GM18873 (cell line): Measurements from ENCODE around the gene OR52B2.
"Not testable (repeated sequence)": the region's sequence is repeated elsewhere in the genome, so short reads cannot be mapped to it uniquely, and the experiment has no call there.

Source experiments
- ATAC-seq: cut with Tn5 transposase; IDR thresholded peaks from one replicate; pipeline ENCODE4 v1.9.1; 2021; ENCODE audit warnings: mild to moderate bottlenecking, moderate library complexity, moderate number of reproducible peaks; ENCODE audit not compliant: unreplicated experiment, low FRiP score

The OR52B2 gene

GRCh38 chr11:6156628-6157359 lies 13.3 kb downstream of the OR52B2 start:
- ATAC-seq: no peak

DNA sequence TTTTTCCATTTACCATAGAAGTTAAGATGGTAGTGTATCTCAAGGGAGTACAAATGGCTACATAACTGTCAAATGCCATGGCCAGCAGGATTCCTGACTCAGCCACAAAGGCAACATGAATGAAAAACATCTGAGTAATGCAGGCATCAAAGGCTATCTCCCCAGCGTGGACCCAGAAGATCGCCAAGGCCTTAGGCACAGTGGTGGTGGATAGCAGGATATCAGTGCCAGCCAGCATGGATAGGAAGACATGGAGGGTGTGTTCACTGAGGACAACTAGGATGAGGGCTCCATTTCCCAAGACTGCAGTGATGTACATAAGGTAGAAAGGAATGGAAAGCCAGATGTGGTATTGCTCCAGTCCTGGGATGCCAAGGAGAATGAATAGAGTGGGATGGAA lies 18.0 kb downstream of the OR52B2 start:
- ATAC-seq: no peak

DNA sequence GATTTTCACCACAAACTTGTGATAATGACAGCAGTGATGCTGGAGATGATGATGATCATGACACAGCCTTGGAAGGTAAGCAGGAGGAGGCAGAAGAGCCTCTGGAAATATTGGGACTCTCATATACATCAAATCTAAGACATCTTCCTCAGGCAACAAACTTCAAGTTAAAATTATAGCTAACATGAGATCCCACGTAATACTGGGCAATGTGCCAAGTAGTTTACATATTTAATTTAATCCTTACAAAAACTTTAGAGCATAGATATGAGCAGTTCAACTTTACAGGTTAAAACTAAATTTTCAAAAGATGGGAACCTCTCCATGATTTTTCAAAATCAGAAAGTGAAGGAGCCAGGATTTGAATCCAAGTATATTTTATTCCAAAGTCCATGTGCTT lies 19.0 kb downstream of the OR52B2 start:
- ATAC-seq: no peak

DNA sequence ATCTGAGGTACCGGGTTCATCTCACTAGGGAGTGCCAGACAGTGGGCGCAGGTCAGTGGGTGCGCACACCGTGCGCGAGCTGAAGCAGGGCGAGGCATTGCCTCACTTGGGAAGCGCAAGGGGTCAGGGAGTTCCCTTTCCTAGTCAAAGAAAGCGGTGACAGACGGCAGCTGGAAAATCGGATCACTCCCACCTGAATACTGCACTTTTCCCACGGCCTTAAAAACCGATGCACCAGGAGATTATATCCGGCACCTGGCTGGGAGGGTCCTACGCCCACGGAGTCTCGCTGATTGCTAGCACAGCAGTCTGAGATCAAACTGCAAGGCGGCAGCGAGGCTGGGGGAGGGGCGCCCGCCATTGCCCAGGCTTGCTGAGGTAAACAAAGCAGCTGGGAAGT lies 26.4 kb downstream of the OR52B2 start:
- ATAC-seq: not testable (repeated sequence)

DNA sequence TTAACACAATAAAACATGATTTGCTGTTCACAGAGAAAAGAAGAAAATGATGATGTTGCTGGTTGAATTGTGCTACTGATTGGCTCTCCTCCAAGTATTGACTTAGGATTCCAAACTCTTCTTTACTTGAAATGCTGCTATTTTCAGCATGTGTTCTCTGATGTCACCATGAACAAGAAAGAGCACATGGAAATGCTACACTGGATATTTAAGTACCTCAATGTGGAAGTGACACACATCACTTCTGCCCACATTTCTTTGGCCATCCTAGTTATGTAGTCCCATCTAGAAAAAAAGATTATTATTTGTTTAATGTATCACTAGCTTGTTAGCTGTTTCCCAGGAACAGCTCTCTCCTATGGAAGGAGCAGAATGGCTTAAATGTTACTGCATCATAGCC lies 27.2 kb downstream of the OR52B2 start:
- no peak for ATAC-seq

DNA sequence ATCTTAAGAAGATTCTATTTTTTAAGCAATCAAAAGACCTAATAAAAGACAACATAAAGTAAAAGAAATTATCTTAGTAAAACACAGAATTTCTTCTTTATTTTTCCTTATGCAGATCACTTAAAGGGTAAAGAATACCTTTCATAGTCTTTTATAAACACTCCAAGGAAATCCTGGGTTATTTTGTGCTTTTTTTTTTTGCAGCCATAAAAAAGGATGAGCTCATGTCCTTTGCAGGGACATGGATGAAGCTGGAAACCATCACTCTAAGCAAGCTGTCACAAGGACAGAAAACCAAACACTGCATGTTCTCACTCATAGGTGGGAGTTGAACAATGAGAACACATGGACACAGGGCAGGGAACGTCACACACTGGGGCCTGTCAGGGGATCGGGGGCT lies 34.2 kb downstream of the OR52B2 start:
- not testable (repeated sequence) for ATAC-seq

GRCh38 chr11:6132431-6132830 lies 37.7 kb downstream of the OR52B2 start:
- no peak for ATAC-seq

DNA sequence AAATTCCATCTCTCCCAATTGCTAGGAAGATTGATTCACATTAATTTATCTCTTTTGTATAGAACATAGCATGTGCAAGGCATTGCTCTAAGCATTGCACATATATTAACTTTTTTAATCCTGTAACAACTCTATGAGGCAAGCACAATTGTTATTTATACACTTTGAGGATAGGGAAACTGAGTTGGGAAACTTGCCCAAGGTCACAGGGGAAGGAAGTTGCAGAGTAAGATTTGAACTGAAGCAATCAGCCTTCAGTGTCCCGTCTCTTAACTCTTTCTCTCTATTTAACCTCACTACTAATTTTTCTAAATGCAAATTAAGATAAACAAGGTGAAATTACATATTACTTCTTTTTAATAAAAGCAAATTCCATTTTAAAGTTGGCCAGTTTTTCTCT lies 40.5 kb downstream of the OR52B2 start:
- no peak for ATAC-seq

GRCh38 chr11:6129011-6129410 lies 41.1 kb downstream of the OR52B2 start:
- ATAC-seq: no peak

DNA sequence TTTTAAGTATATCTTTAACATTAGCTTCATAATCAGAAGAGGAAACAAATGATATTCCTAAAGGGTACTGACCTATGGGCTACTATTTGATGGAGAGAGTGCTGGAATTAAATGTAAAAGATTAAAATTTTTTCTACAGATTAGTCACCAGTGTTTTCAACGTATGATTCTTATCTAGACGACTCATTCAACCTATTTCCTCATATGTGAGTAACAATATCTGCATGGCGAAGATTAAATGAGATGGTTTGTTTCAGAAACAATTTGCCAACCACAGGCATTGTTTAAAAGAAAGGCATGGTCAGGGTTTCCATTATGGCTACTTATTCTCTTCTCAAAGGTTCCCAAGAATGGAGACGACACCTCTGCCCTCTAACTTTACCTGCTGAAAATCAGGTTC lies 42.2 kb downstream of the OR52B2 start:
- ATAC-seq: no peak

DNA sequence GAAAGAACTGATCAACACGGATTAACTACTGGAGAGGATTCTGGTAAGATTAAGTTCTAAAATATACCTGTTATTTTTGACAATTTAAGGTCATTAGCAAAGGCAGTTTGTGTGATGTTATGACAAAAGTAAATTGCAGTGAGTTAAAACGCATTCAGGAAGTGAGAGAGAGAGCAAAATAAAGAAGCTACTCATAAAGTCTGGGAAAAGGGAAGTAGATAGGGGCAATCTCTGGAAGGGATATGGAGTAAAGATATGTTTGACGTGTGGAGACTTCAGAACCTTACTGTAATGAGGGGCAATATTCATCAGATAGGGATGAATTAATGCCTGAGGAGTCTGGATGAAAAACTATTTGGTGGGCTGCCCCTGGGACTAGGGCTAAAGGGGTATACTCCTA lies 45.9 kb downstream of the OR52B2 start:
- no peak for ATAC-seq
